ENCODE measurements around the gene SPAG4.

Gene SPAG4

GRCh38 chr20:35653893-35654292, 38.3 kb downstream of the SPAG4 start:
- Histone ChIP-seq H3K36me3 (ENCODE audit: control insufficient read depth, insufficient read depth, low read length) (peaks cover 33% of the 10 kb centered on the region), H3K27ac (ENCODE audit: insufficient read depth, low read length, poor library complexity, severe bottlenecking) (no peak overlapping the region), H3K27me3 (replicated peaks; ENCODE audit: control insufficient read depth, insufficient read depth, low read length, poor library complexity, severe bottlenecking) (no peaks in the 10 kb centered on the region), H3K4me3 (ENCODE audit: insufficient read depth, low read depth, low read length, poor library complexity, severe bottlenecking) (no peak overlapping the region), H3K4me1 (ENCODE audit: control insufficient read depth, insufficient read depth, low read length, poor library complexity, severe bottlenecking) (peaks cover 14% of the 10 kb centered on the region), H3K9me3 (ENCODE audit: control insufficient read depth, low read length) (no peaks in the 10 kb centered on the region)
- no peak for DNase-seq

GRCh38 chr20:35654415-35654814, 38.8 kb downstream of the SPAG4 start:
- H3K36me3 ChIP-seq (ENCODE audit: control insufficient read depth, insufficient read depth, low read length) = peaks cover 33% of the 10 kb centered on the region
- H3K27ac ChIP-seq (ENCODE audit: insufficient read depth, low read length, poor library complexity, severe bottlenecking) = no peak overlapping the region
- no peak for DNase-seq
- H3K27me3 ChIP-seq (replicated peaks; ENCODE audit: control insufficient read depth, insufficient read depth, low read length, poor library complexity, severe bottlenecking) = no peaks in the 10 kb centered on the region
- H3K4me1 ChIP-seq (ENCODE audit: control insufficient read depth, insufficient read depth, low read length, poor library complexity, severe bottlenecking) = peaks cover 19% of the 10 kb centered on the region
- H3K9me3 ChIP-seq (ENCODE audit: control insufficient read depth, low read length) = no peaks in the 10 kb centered on the region
- no peak overlapping the region for H3K4me3 ChIP-seq (ENCODE audit: insufficient read depth, low read depth, low read length, poor library complexity, severe bottlenecking)

- Histone ChIP-seq H3K27me3 (replicated peaks; ENCODE audit: control insufficient read depth, insufficient read depth, low read length, poor library complexity, severe bottlenecking) (no peaks in the 10 kb centered on the region), H3K4me1 (ENCODE audit: control insufficient read depth, insufficient read depth, low read length, poor library complexity, severe bottlenecking) (peaks cover 27% of the 10 kb centered on the region), H3K4me3 (ENCODE audit: insufficient read depth, low read depth, low read length, poor library complexity, severe bottlenecking) (no peak overlapping the region), H3K27ac (ENCODE audit: insufficient read depth, low read length, poor library complexity, severe bottlenecking) (no peak overlapping the region), H3K36me3 (ENCODE audit: control insufficient read depth, insufficient read depth, low read length) (peaks cover 29% of the 10 kb centered on the region), H3K9me3 (ENCODE audit: control insufficient read depth, low read length) (no peaks in the 10 kb centered on the region)
- no peak for DNase-seq
Observed at GRCh38 chr20:35657271-35657670, 41.6 kb downstream of the SPAG4 start.

GRCh38 chr20:35660122-35660937, 44.7 kb downstream of the SPAG4 start:
- Histone ChIP-seq H3K4me3 (ENCODE audit: insufficient read depth, low read depth, low read length, poor library complexity, severe bottlenecking) (no peak overlapping the region), H3K4me1 (ENCODE audit: control insufficient read depth, insufficient read depth, low read length, poor library complexity, severe bottlenecking) (peaks cover 49% of the 10 kb centered on the region), H3K27ac (ENCODE audit: insufficient read depth, low read length, poor library complexity, severe bottlenecking) (peak overlapping the region; percentile 97), H3K36me3 (ENCODE audit: control insufficient read depth, insufficient read depth, low read length) (peaks cover under 1% of the 10 kb centered on the region), H3K9me3 (ENCODE audit: control insufficient read depth, low read length) (no peaks in the 10 kb centered on the region), H3K27me3 (replicated peaks; ENCODE audit: control insufficient read depth, insufficient read depth, low read length, poor library complexity, severe bottlenecking) (no peaks in the 10 kb centered on the region)
- DNase-seq = no peak

GRCh38 chr20:35661053-35661452, 45.4 kb downstream of the SPAG4 start:
- no peak for DNase-seq
- no peaks in the 10 kb centered on the region for H3K27me3 ChIP-seq (replicated peaks; ENCODE audit: control insufficient read depth, insufficient read depth, low read length, poor library complexity, severe bottlenecking)
- no peaks in the 10 kb centered on the region for H3K36me3 ChIP-seq (ENCODE audit: control insufficient read depth, insufficient read depth, low read length)
- H3K9me3 ChIP-seq (ENCODE audit: control insufficient read depth, low read length) = no peaks in the 10 kb centered on the region
- peaks cover 49% of the 10 kb centered on the region for H3K4me1 ChIP-seq (ENCODE audit: control insufficient read depth, insufficient read depth, low read length, poor library complexity, severe bottlenecking)
- no peak overlapping the region for H3K4me3 ChIP-seq (ENCODE audit: insufficient read depth, low read depth, low read length, poor library complexity, severe bottlenecking)
- H3K27ac ChIP-seq (ENCODE audit: insufficient read depth, low read length, poor library complexity, severe bottlenecking) = peak overlapping the region; percentile 97

GRCh38 chr20:35661908-35662307, 46.3 kb downstream of the SPAG4 start:
- Histone ChIP-seq H3K4me1 (ENCODE audit: control insufficient read depth, insufficient read depth, low read length, poor library complexity, severe bottlenecking) (peaks cover 49% of the 10 kb centered on the region), H3K36me3 (ENCODE audit: control insufficient read depth, insufficient read depth, low read length) (no peaks in the 10 kb centered on the region), H3K9me3 (ENCODE audit: control insufficient read depth, low read length) (no peaks in the 10 kb centered on the region), H3K27ac (ENCODE audit: insufficient read depth, low read length, poor library complexity, severe bottlenecking) (peak overlapping the region; percentile 97), H3K27me3 (replicated peaks; ENCODE audit: control insufficient read depth, insufficient read depth, low read length, poor library complexity, severe bottlenecking) (no peaks in the 10 kb centered on the region), H3K4me3 (ENCODE audit: insufficient read depth, low read depth, low read length, poor library complexity, severe bottlenecking) (peak overlapping the region; percentile 8)
- DNase-seq = no peak

GRCh38 chr20:35662551-35662950, 46.9 kb downstream of the SPAG4 start:
- DNase-seq = no peak
- H3K4me1 ChIP-seq (ENCODE audit: control insufficient read depth, insufficient read depth, low read length, poor library complexity, severe bottlenecking) = peaks cover 44% of the 10 kb centered on the region

GRCh38 chr20:35663516-35664465, 48.2 kb downstream of the SPAG4 start:
- DNase-seq = peak; percentile 49 to 56 (median 55)
- peak overlapping the region; percentile 65 for H3K4me3 ChIP-seq (ENCODE audit: insufficient read depth, low read depth, low read length, poor library complexity, severe bottlenecking)
- peaks cover 35% of the 10 kb centered on the region for H3K4me1 ChIP-seq (ENCODE audit: control insufficient read depth, insufficient read depth, low read length, poor library complexity, severe bottlenecking)
- peaks cover 3% of the 10 kb centered on the region for H3K36me3 ChIP-seq (ENCODE audit: control insufficient read depth, insufficient read depth, low read length)
- H3K27me3 ChIP-seq (replicated peaks; ENCODE audit: control insufficient read depth, insufficient read depth, low read length, poor library complexity, severe bottlenecking) = no peaks in the 10 kb centered on the region
- peak overlapping the region; percentile 97 for H3K27ac ChIP-seq (ENCODE audit: insufficient read depth, low read length, poor library complexity, severe bottlenecking)
- H3K9me3 ChIP-seq (ENCODE audit: control insufficient read depth, low read length) = no peaks in the 10 kb centered on the region

More at GRCh38 chr20:35662551-35662950, 46.9 kb downstream of the SPAG4 start:
- peak overlapping the region; percentile 97 for H3K27ac ChIP-seq (ENCODE audit: insufficient read depth, low read length, poor library complexity, severe bottlenecking)
- H3K4me3 ChIP-seq (ENCODE audit: insufficient read depth, low read depth, low read length, poor library complexity, severe bottlenecking) = peak overlapping the region; percentile 8
- H3K27me3 ChIP-seq (replicated peaks; ENCODE audit: control insufficient read depth, insufficient read depth, low read length, poor library complexity, severe bottlenecking) = no peaks in the 10 kb centered on the region
- no peaks in the 10 kb centered on the region for H3K36me3 ChIP-seq (ENCODE audit: control insufficient read depth, insufficient read depth, low read length)
- no peaks in the 10 kb centered on the region for H3K9me3 ChIP-seq (ENCODE audit: control insufficient read depth, low read length)

- Histone ChIP-seq H3K4me3 (ENCODE audit: insufficient read depth, low read depth, low read length, poor library complexity, severe bottlenecking) (peak within 1 kb of the TSS; percentile 65), H3K27me3 (replicated peaks; ENCODE audit: control insufficient read depth, insufficient read depth, low read length, poor library complexity, severe bottlenecking) (no peaks in the 10 kb centered on the region), H3K9me3 (ENCODE audit: control insufficient read depth, low read length) (no peaks in the 10 kb centered on the region), H3K27ac (ENCODE audit: insufficient read depth, low read length, poor library complexity, severe bottlenecking) (peak within 1 kb of the TSS; percentile 97), H3K4me1 (ENCODE audit: control insufficient read depth, insufficient read depth, low read length, poor library complexity, severe bottlenecking) (peaks cover 29% of the 10 kb centered on the region), H3K36me3 (ENCODE audit: control insufficient read depth, insufficient read depth, low read length) (peaks cover 10% of the 10 kb centered on the region)
- DNase-seq = peak; percentile 85 to 89 (median 88)
Observed at GRCh38 chr20:35664466-35665206, 49.0 kb downstream of the SPAG4 start, which contains the start of the genes CPNE1 and RBM12. Gene CPNE1 (minus strand): TSS chr20:35664900. CDS start chr20:35632923, 31,977 bp downstream. Gene RBM12 (minus strand): TSS chr20:35664900. CDS start chr20:35655322, 9,578 bp downstream.

Measured in effector memory CD4-positive, alpha-beta T cell (primary cell).